ENCODE results near the gene ATG4B. TPM values are rescaled to one million over a fixed set of nuclear protein-coding genes. Genes with fewer than 3 reads are reported as not detected.

ATG4B gene
- total and polyA plus RNA-seq, 2 of the 4 experiments (the other 2 are of a cell fraction) = 113 to 146 TPM

- Histone ChIP-seq H4K5ac (ENCODE audit: low read depth, low read length) (no peak overlapping the region), H3K36me3 (ENCODE audit: control insufficient read depth, insufficient read depth, low read length) (peaks cover 15% of the 10 kb centered on the region; the same call in 1 of the 2 replicates), H4K20me1 (ENCODE audit: insufficient read depth, low read length) (peaks cover 58% of the 10 kb centered on the region), H3K4me2 (ENCODE audit: low read depth, low read length) (peak overlapping the region; percentile 97), H2AFZ (replicated peaks; ENCODE audit: low read length, poor library complexity) (peak overlapping the region; percentile 100), H2BK120ac (ENCODE audit: low read depth, low read length) (no peak overlapping the region), H3K27me3 (ENCODE audit: control insufficient read depth, insufficient read depth, low read length) (no peaks in the 10 kb centered on the region), H3K4me1 (ENCODE audit: control insufficient read depth, insufficient read depth, low read length) (peaks cover 3% of the 10 kb centered on the region; the same call in 1 of the 2 replicates), H3K4me3 (ENCODE audit: insufficient read depth, low read depth, low read length) (peak overlapping the region; percentile 100), H3K9ac (ENCODE audit: low read depth, low read length) (peak overlapping the region; percentile 88; the same call in 1 of the 2 replicates), H3K14ac (replicated peaks; ENCODE audit: low read depth, low read length) (peak overlapping the region; percentile 59; the same call in 1 of the 2 replicates), H3K9me3 (ENCODE audit: control insufficient read depth, insufficient read depth, low read length) (no peaks in the 10 kb centered on the region), H3K9me1 (ENCODE audit: insufficient read depth, low read length) (peaks cover 11% of the 10 kb centered on the region), H2AK9ac (replicated peaks; ENCODE audit: low read depth, low read length, poor library complexity) (peak overlapping the region; percentile 98), H2BK15ac (ENCODE audit: low read depth, low read length) (no peak overlapping the region), H2BK5ac (ENCODE audit: low read depth, low read length, poor library complexity, severe bottlenecking) (no peak overlapping the region), H4K8ac (ENCODE audit: low read depth in 2 of 2, low read length in 2 of 2) (peak overlapping the region; percentile 27 to 53; a peak in 2 of 4 replicates), H3K18ac (ENCODE audit: low read depth, low read length) (no peak overlapping the region), H2BK20ac (ENCODE audit: low read depth, low read length) (no peak overlapping the region), H2AK5ac (ENCODE audit: low read depth, low read length) (no peak overlapping the region), H4K91ac (ENCODE audit: insufficient read depth, low read depth, low read length) (no peak overlapping the region), H3K4ac (ENCODE audit: low read depth, low read length) (peak overlapping the region; percentile 64; the same call in 1 of the 2 replicates), H3K79me1 (ENCODE audit: low read depth in 1 of 2, low read length in 2 of 2) (peaks cover 32 to 73% of the 10 kb centered on the region in 2 experiments), H3K56ac (ENCODE audit: extremely low read depth, insufficient read depth, low read length) (peak overlapping the region; percentile 88), H3K23ac (ENCODE audit: low read depth, low read length) (peak overlapping the region; percentile 79; the same call in 1 of the 2 replicates), H3K27ac (ENCODE audit: insufficient read depth, low read length) (peak overlapping the region; percentile 45; the same call in 1 of the 2 replicates)
- TF ChIP-seq POLR2A (IDR thresholded peaks at IDR 0.05; ENCODE audit: low read depth, low read length) = no peak
- TF ChIP-seq NFE2L2 (IDR thresholded peaks at IDR 0.05; ENCODE audit: low read depth, low read length) = no peak
- TF ChIP-seq CHD1 (IDR thresholded peaks at IDR 0.05; ENCODE audit: low read depth, low read length) = no peak
- TF ChIP-seq SMC3 (IDR thresholded peaks at IDR 0.05; ENCODE audit: low read depth, low read length) = no peak
- TF ChIP-seq RCOR1 (IDR thresholded peaks at IDR 0.05; ENCODE audit: insufficient replicate concordance, low read length) = no peak
- TF ChIP-seq MAFK (IDR thresholded peaks at IDR 0.05; ENCODE audit: low read depth, low read length) = no peak
- TF ChIP-seq FOS (IDR thresholded peaks at IDR 0.05; ENCODE audit: low read depth, low read length) = no peak
- TF ChIP-seq USF2 (IDR thresholded peaks at IDR 0.05; ENCODE audit: low read depth, low read length) = no peak
- in situ Hi-C loops (cut with MboI; ENCODE audit: low sequenced_read_pairs) = no loop called here
- intact Hi-C loops (cut with micrococcal nuclease) = loop anchor here (5.0 kb wide), 2 partner anchors 131 to 281 kb away; partner anchors contain the start of genes FARP2 and STK25
- ChIA-PET CTCF (interaction anchor here (1.1 to 1.6 kb wide), 2 partner anchors 10 to 27 kb away, joined by 3 to 4 read pairs; no protein-coding TSS in a partner anchor), POLR2A (ENCODE audit: unreplicated experiment) (interaction anchor here (0.5 kb wide), 1 partner anchor 396 kb away, joined by 3 read pairs; no protein-coding TSS in a partner anchor)
- WGBS, 2 experiments (ENCODE audit: extremely low coverage in 2 of 2, insufficient read length in 1 of 2) = no CpG with 5 or more reads among the region's 67 CpGs
- peak; percentile 18 for DNase-seq
- no TSS peak for BruUV-seq (replicated peaks)
- peak; percentile 3 for ATAC-seq (ENCODE audit: low read depth)
- dilution Hi-C loops (cut with HindIII; ENCODE audit: low sequenced_read_pairs, unreplicated experiment) = no loop called here
Observed at GRCh38 chr2:241637795-241638660, 535 bp downstream of the ATG4B start.
